GM19025 (cell line): Measurements from ENCODE around the gene RIN3.

Experiments used
- ATAC-seq: cut with Tn5 transposase; IDR thresholded peaks from one replicate; pipeline ENCODE4 v1.9.1; 2021; ENCODE audit warnings: mild to moderate bottlenecking, low read depth, moderate library complexity; ENCODE audit not compliant: unreplicated experiment

RIN3 gene

GRCh38 chr14:92507174-92507768 lies 6.3 kb upstream of the RIN3 start:
- no peak for ATAC-seq

GRCh38 chr14:92510972-92511371 lies 2.6 kb upstream of the RIN3 start:
- no peak for ATAC-seq

GRCh38 chr14:92511453-92512238 lies 1.9 kb upstream of the RIN3 start:
- ATAC-seq: no peak

- ATAC-seq: no peak
Observed at GRCh38 chr14:92512807-92513203, 776 bp upstream of the RIN3 start.

GRCh38 chr14:92513966-92514843 lies 624 bp downstream of the RIN3 start:
- peak; percentile 14 for ATAC-seq

GRCh38 chr14:92514844-92515514 lies 1.4 kb downstream of the RIN3 start:
- ATAC-seq: no peak

- no peak for ATAC-seq
Observed at GRCh38 chr14:92515546-92516343, 2.2 kb downstream of the RIN3 start.

GRCh38 chr14:92516344-92516965 lies 2.9 kb downstream of the RIN3 start:
- ATAC-seq: no peak

GRCh38 chr14:92516966-92517506 lies 3.5 kb downstream of the RIN3 start:
- ATAC-seq: no peak

GRCh38 chr14:92517761-92518160 lies 4.2 kb downstream of the RIN3 start:
- no peak for ATAC-seq

GRCh38 chr14:92519246-92520101 lies 5.9 kb downstream of the RIN3 start:
- no peak for ATAC-seq

- ATAC-seq: no peak
Observed at GRCh38 chr14:92520102-92521057, 6.8 kb downstream of the RIN3 start.

- no peak for ATAC-seq
Observed at GRCh38 chr14:92521058-92521415, 7.5 kb downstream of the RIN3 start.

- ATAC-seq: no peak
Observed at GRCh38 chr14:92523752-92524151, 10.2 kb downstream of the RIN3 start.

GRCh38 chr14:92524602-92525185 lies 11.1 kb downstream of the RIN3 start:
- ATAC-seq: no peak

GRCh38 chr14:92525322-92526095 lies 11.9 kb downstream of the RIN3 start:
- ATAC-seq: no peak
